CD14-positive monocyte (primary cell): ENCODE data around the gene USP15. TPM values are rescaled to one million over a fixed set of nuclear protein-coding genes. Genes with fewer than 3 reads are reported as not detected.

Experiments
- DNase-seq, 3 donors: peaks; one replicate each; pipeline ENCODE4 v3.0.0-alpha.2; 2011 to 2022
- H2AFZ ChIP-seq: 2 replicates; pipeline ENCODE4 v1.6.0; 2012; ENCODE audit warnings: mild to moderate bottlenecking, low read depth, low read length, inconsistent platforms; ENCODE audit not compliant: insufficient read depth, poor library complexity, severe bottlenecking
- H3K27ac ChIP-seq, 2 donors: 1 replicate in 1 of 2; 2 replicates in 1 of 2; pipeline ENCODE4 v1.5.1; 2012 to 2013; ENCODE audit warnings: low read length in 2 of 2, control low read depth in 1 of 2, inconsistent platforms in 1 of 2, low read depth in 1 of 2, mild to moderate bottlenecking in 1 of 2
- H3K27me3 ChIP-seq, 2 donors: one replicate each; pipeline versions ENCODE4 v1.6.0 to v1.6.1; 2011 to 2013; ENCODE audit warnings: low read length in 2 of 2; ENCODE audit not compliant: control insufficient read depth in 2 of 2, insufficient read depth in 2 of 2
- H3K36me3 ChIP-seq, 2 donors: replicated peaks in 1 of 2; 1 replicate in 1 of 2; 2 replicates in 1 of 2; pipeline versions ENCODE4 v1.5.1 to v1.6.1; 2012 to 2013; ENCODE audit warnings: low read length in 2 of 2, control low read depth in 1 of 2, inconsistent platforms in 1 of 2, mild to moderate bottlenecking in 1 of 2; ENCODE audit not compliant: insufficient read depth in 2 of 2, control insufficient read depth in 1 of 2
- H3K4me1 ChIP-seq, 2 donors: 1 replicate in 1 of 2; 2 replicates in 1 of 2; pipeline versions ENCODE4 v1.5.1 to v1.6.1; 2012 to 2013; ENCODE audit warnings: low read length in 2 of 2, control low read depth in 1 of 2, inconsistent platforms in 1 of 2, mild to moderate bottlenecking in 1 of 2, moderate library complexity in 1 of 2; ENCODE audit not compliant: insufficient read depth in 2 of 2, control insufficient read depth in 1 of 2
- H3K4me2 ChIP-seq: replicated peaks from 2 replicates; pipeline ENCODE3; 2012; ENCODE audit warnings: low read length, moderate library complexity, mild to moderate bottlenecking; ENCODE audit not compliant: poor library complexity, severe bottlenecking; ENCODE audit errors: extremely low read depth
- H3K4me3 ChIP-seq, 3 experiments: fragments of 200-600 bp in 1 of 3; sonication (generic) in 1 of 3; replicated peaks in 1 of 3; 1 replicate in 2 of 3; 2 replicates in 1 of 3; pipeline ENCODE4 v1.5.1; 2011 to 2013; ENCODE audit warnings: low read length in 3 of 3, mild to moderate bottlenecking in 3 of 3, control low read depth in 2 of 3, low read depth in 2 of 3, inconsistent platforms in 1 of 3, moderate library complexity in 1 of 3
- H3K79me2 ChIP-seq: 2 replicates; pipeline ENCODE4 v1.6.0; 2012; ENCODE audit warnings: mild to moderate bottlenecking, control low read depth, inconsistent platforms, low read length, moderate library complexity; ENCODE audit not compliant: insufficient read depth
- H3K9ac ChIP-seq: 2 replicates; pipeline ENCODE4 v1.6.0; 2017; ENCODE audit warnings: low read length, mild to moderate bottlenecking; ENCODE audit not compliant: insufficient read depth, poor library complexity, severe bottlenecking
- H3K9me3 ChIP-seq, 2 donors: replicated peaks in 1 of 2; 1 replicate in 1 of 2; 2 replicates in 1 of 2; pipeline versions ENCODE4 v1.5.1 to v1.6.1; 2012 to 2013; ENCODE audit warnings: low read length in 2 of 2, control low read depth in 1 of 2; ENCODE audit not compliant: control insufficient read depth in 1 of 2, insufficient read depth in 1 of 2
- H4K20me1 ChIP-seq: 2 replicates; pipeline ENCODE4 v1.6.0; 2012; ENCODE audit warnings: mild to moderate bottlenecking, low read length, control low read depth, moderate library complexity; ENCODE audit not compliant: insufficient read depth
- H3K27ac Mint-ChIP-seq, 7 donors: one replicate each; pipeline ENCODE4 v1.8.0; 2020; ENCODE audit warnings: mild to moderate bottlenecking in 7 of 7, mixed read lengths in 7 of 7, moderate library complexity in 6 of 7, inconsistent platforms in 2 of 7
- H3K27me3 Mint-ChIP-seq, 3 donors: one replicate each; pipeline ENCODE4 v1.8.0; 2021 to 2022; ENCODE audit warnings: low read depth in 3 of 3, mild to moderate bottlenecking in 3 of 3, mixed read lengths in 3 of 3, moderate library complexity in 3 of 3, inconsistent platforms in 1 of 3
- H3K36me3 Mint-ChIP-seq, 2 donors: one replicate each; pipeline ENCODE4 v1.8.0; 2020; ENCODE audit warnings: mixed read lengths in 2 of 2, inconsistent platforms in 1 of 2, mild to moderate bottlenecking in 1 of 2
- H3K4me1 Mint-ChIP-seq: one replicate; pipeline ENCODE4 v1.8.0; 2020; ENCODE audit warnings: mild to moderate bottlenecking, mixed read lengths
- H3K4me3 Mint-ChIP-seq, 2 donors: one replicate each; pipeline ENCODE4 v1.8.0; 2020; ENCODE audit warnings: mild to moderate bottlenecking in 2 of 2, mixed read lengths in 2 of 2, moderate library complexity in 1 of 2
- H3K9me3 Mint-ChIP-seq, 7 donors: one replicate each; pipeline ENCODE4 v1.8.0; 2020 to 2022; ENCODE audit warnings: mixed read lengths in 7 of 7, mild to moderate bottlenecking in 6 of 7, moderate library complexity in 6 of 7, inconsistent platforms in 2 of 7
- CTCF ChIP-seq: fragments of 200-600 bp; IDR thresholded peaks from one replicate; pipeline ENCODE4 v1.8.0; 2022; ENCODE audit warnings: antibody characterized with exemption, mild to moderate bottlenecking
- WGBS: methylation state at CpG from one replicate; pipeline ENCODE4 v1.1.5; 2013; ENCODE audit warnings: missing lambda C conversion rate; ENCODE audit not compliant: insufficient coverage; 5-methylcytosine and 5-hydroxymethylcytosine counted together
- intact Hi-C, 2 donors: fragments of 100-400 bp; cut with micrococcal nuclease; formaldehyde crosslinking; loops; one replicate each; pipeline versions ENCODE4 v1.15.0 to v1.15.1; 2023
- polyA plus RNA-seq, 3 donors: library from polyadenylated mRNA; depleted of rRNA in 1 of 3; unstranded in 2 of 3; stranded (reverse) in 1 of 3; fragments of 300-500 nt in 2 of 3; fragments of >200 nt in 1 of 3; fragmentation: Illumina TruSeq in 2 of 3; gene quantifications; 1 replicate in 2 of 3; 2 replicates in 1 of 3; pipeline ENCODE4 v1.2.3, GENCODE V29; 2012 to 2021

USP15 gene
- polyA plus RNA-seq, 3 donors: 146 to 449 (median 180) TPM

- H2AFZ ChIP-seq: peak overlapping the region; percentile 55
- no peaks in the 10 kb centered on the region for H3K9me3 ChIP-seq
- Mint-ChIP-seq H3K27me3 (peaks cover 0 to 2% (median 0%) of the 10 kb centered on the region in 3 donors), H3K9me3 (peaks cover 0 to 2% (median under 1%) of the 10 kb centered on the region in 7 donors), H3K36me3 (peaks cover 1 to 2% of the 10 kb centered on the region in 2 donors), H3K27ac (peak overlapping the region; percentile 85 to 93 (median 91)), H3K4me1 (peaks cover 72% of the 10 kb centered on the region), H3K4me3 (peak overlapping the region; percentile 63 to 71)
- H3K79me2 ChIP-seq: peaks cover 33% of the 10 kb centered on the region
- peak overlapping the region; percentile 10 to 71 (median 35) for H3K4me3 ChIP-seq
- H3K4me1 ChIP-seq: peaks cover 67 to 84% of the 10 kb centered on the region in 2 donors
- no peaks in the 10 kb centered on the region for H3K27me3 ChIP-seq
- no peaks in the 10 kb centered on the region for H4K20me1 ChIP-seq
- H3K27ac ChIP-seq: peak overlapping the region; percentile 33 to 86
- peak overlapping the region; percentile 75 for H3K4me2 ChIP-seq
- peak; percentile 46 to 83 (median 77) for DNase-seq
- intact Hi-C loops: loop anchor here in 1 of 2 donors (5.0 kb wide), 1 partner anchor 37 kb away; no protein-coding TSS in a partner anchor
- H3K9ac ChIP-seq: peak overlapping the region; percentile 6
- no peak for TF ChIP-seq CTCF
- no peaks in the 10 kb centered on the region for H3K36me3 ChIP-seq
- no CpG with 5 or more reads among the region's 2 CpGs for WGBS
These were observed 44.7 kb upstream of the USP15 start for GRCh38 chr12:62215506-62215905.

GRCh38 chr12:62217466-62218194 is 42.6 kb upstream of the USP15 start:
- peak overlapping the region; percentile 80 to 93 (median 91) for H3K27ac Mint-ChIP-seq
- peaks cover 0 to 9% (median 4%) of the 10 kb centered on the region in 7 donors for H3K9me3 Mint-ChIP-seq

More at GRCh38 chr12:62217466-62218194, 42.6 kb upstream of the USP15 start:
- Histone ChIP-seq H3K4me3 (peak overlapping the region in 1 of 3 experiments; percentile 42), H3K27ac (peak overlapping the region; percentile 65 to 86), H3K9ac (no peak overlapping the region), H3K9me3 (peaks cover 0 to 5% of the 10 kb centered on the region in 2 donors), H3K79me2 (peaks cover 20% of the 10 kb centered on the region), H3K4me2 (no peak overlapping the region), H4K20me1 (no peaks in the 10 kb centered on the region), H3K36me3 (no peaks in the 10 kb centered on the region), H2AFZ (peak overlapping the region; percentile 64), H3K27me3 (no peaks in the 10 kb centered on the region), H3K4me1 (peaks cover 49 to 63% of the 10 kb centered on the region in 2 donors)
- peaks cover 0 to 2% (median 0%) of the 10 kb centered on the region in 3 donors for H3K27me3 Mint-ChIP-seq
- H3K4me3 Mint-ChIP-seq: no peak overlapping the region
- H3K36me3 Mint-ChIP-seq: peaks cover 3 to 10% of the 10 kb centered on the region in 2 donors
- H3K4me1 Mint-ChIP-seq: peaks cover 52% of the 10 kb centered on the region
- 15% methylated on average over 2 of the region's 6 CpGs for WGBS
- intact Hi-C loops: loop anchor here in 1 of 2 donors (5.0 kb wide), 1 partner anchor 35 kb away; no protein-coding TSS in a partner anchor
- TF ChIP-seq CTCF: no peak
- no peak for DNase-seq
